BJ (cell line): Measurements from ENCODE around the gene CLASP2. TPM values are rescaled to one million over a fixed set of nuclear protein-coding genes. Genes with fewer than 3 reads are reported as not detected.

ENCODE experiments used
- CTCF ChIA-PET: fragments of 350-600 bp; formaldehyde crosslinking; extraction: SDS; loops from one replicate; lab custom pipeline; 2021; ENCODE audit warnings: antibody characterized with exemption, inconsistent platforms; lab: Yijun Ruan, JAX
- POLR2A ChIA-PET: fragments of 300-600 bp; sonication (Branson Sonifier 250); formaldehyde crosslinking; extraction: SDS; loops from one replicate; lab custom pipeline; 2021; ENCODE audit warnings: antibody characterized with exemption; lab: Charles Lee
- DNase-seq: peaks from one replicate; pipeline ENCODE4 v3.0.0-alpha.2; 2011; ENCODE audit warnings: low read depth
- H3K27me3 ChIP-seq: 2 replicates; pipeline ENCODE4 v1.6.0; 2011; ENCODE audit warnings: low read length; ENCODE audit not compliant: control insufficient read depth, insufficient read depth
- H3K36me3 ChIP-seq: 2 replicates; pipeline ENCODE4 v1.5.1; 2011; ENCODE audit warnings: low read length; ENCODE audit not compliant: control insufficient read depth, insufficient read depth
- H3K4me3 ChIP-seq: 2 replicates; pipeline ENCODE4 v1.5.1; 2011; ENCODE audit warnings: low read depth, mild to moderate bottlenecking, control low read depth, low read length
- CTCF ChIP-seq: IDR thresholded peaks from 2 replicates; pipeline ENCODE4 v1.5.1; 2011; ENCODE audit warnings: low read depth, mild to moderate bottlenecking, control low read depth, inconsistent platforms, low read length, moderate library complexity; ENCODE audit not compliant: insufficient read depth
- polyA plus RNA-seq: library from polyadenylated mRNA; depleted of rRNA; stranded (reverse); fragments of >200 nt; gene quantifications from 2 replicates; pipeline ENCODE4 v1.2.3, GENCODE V29; 2011

Gene CLASP2
- polyA plus RNA-seq, 1 experiment, result 20.5 TPM

- Histone ChIP-seq H3K4me3 (no peak overlapping the region), H3K27me3 (no peaks in the 10 kb centered on the region), H3K36me3 (0 out of 2 replicates have a peak, but pooled peaks cover 1% of the 10 kb centered on the region)
- no peak for DNase-seq
- CTCF ChIA-PET, result no interaction called here
- POLR2A ChIA-PET, result no interaction called here
- no peak for TF ChIP-seq CTCF
Observed at GRCh38 chr3:33577588-33577987, 140.5 kb downstream of the CLASP2 start.

GRCh38 chr3:33577173-33577572 lies 140.9 kb downstream of the CLASP2 start:
- Histone ChIP-seq H3K36me3 (0 out of 2 replicates have a peak, but pooled peaks cover 1% of the 10 kb centered on the region), H3K4me3 (no peak overlapping the region)
- CTCF ChIA-PET, result no interaction called here

GRCh38 chr3:33575311-33575710 lies 142.7 kb downstream of the CLASP2 start:
- TF ChIP-seq CTCF, result no peak
- 0 out of 2 replicates have a peak, but pooled peaks cover 1% of the 10 kb centered on the region for H3K36me3 ChIP-seq
- H3K27me3 ChIP-seq, result no peaks in the 10 kb centered on the region
- no peak overlapping the region for H3K4me3 ChIP-seq
- DNase-seq, result no peak
- ChIA-PET POLR2A (no interaction called here), CTCF (interaction anchor here (0.6 kb wide), 1 partner anchor 11 kb away, joined by 6 read pairs; no protein-coding TSS in a partner anchor)

More at GRCh38 chr3:33577173-33577572, 140.9 kb downstream of the CLASP2 start:
- POLR2A ChIA-PET, result no interaction called here
- DNase-seq, result no peak
- no peaks in the 10 kb centered on the region for H3K27me3 ChIP-seq
- no peak for TF ChIP-seq CTCF

GRCh38 chr3:33557829-33558228 lies 160.2 kb downstream of the CLASP2 start:
- Histone ChIP-seq H3K36me3 (no peaks in the 10 kb centered on the region), H3K27me3 (no peaks in the 10 kb centered on the region), H3K4me3 (no peak overlapping the region)
- ChIA-PET POLR2A (interaction anchor here (0.6 kb wide), 1 partner anchor 27 kb away, joined by 3 read pairs; no protein-coding TSS in a partner anchor), CTCF (no interaction called here)
- DNase-seq, result no peak
- no peak for TF ChIP-seq CTCF

GRCh38 chr3:33557279-33557678 lies 160.8 kb downstream of the CLASP2 start:
- H3K4me3 ChIP-seq, result no peak overlapping the region
- H3K27me3 ChIP-seq, result no peaks in the 10 kb centered on the region
- no peak for DNase-seq
- CTCF ChIA-PET, result interaction anchor here (0.8 kb wide), 1 partner anchor 11 kb away, joined by 3 read pairs; no protein-coding TSS in a partner anchor
- POLR2A ChIA-PET, result no interaction called here
- TF ChIP-seq CTCF, result no peak
- H3K36me3 ChIP-seq, result no peaks in the 10 kb centered on the region
